ENCODE data around the gene KAT5. TPM values are rescaled to one million over a fixed set of nuclear protein-coding genes. Genes with fewer than 3 reads are reported as not detected.
"Not testable (repeated sequence)": the region's sequence is repeated elsewhere in the genome, so short reads cannot be mapped to it uniquely, and the experiment has no call there.

The KAT5 gene
- total RNA-seq, 4 donors from 2014 or later = 51.6 to 203 (median 74.1) TPM

DNA sequence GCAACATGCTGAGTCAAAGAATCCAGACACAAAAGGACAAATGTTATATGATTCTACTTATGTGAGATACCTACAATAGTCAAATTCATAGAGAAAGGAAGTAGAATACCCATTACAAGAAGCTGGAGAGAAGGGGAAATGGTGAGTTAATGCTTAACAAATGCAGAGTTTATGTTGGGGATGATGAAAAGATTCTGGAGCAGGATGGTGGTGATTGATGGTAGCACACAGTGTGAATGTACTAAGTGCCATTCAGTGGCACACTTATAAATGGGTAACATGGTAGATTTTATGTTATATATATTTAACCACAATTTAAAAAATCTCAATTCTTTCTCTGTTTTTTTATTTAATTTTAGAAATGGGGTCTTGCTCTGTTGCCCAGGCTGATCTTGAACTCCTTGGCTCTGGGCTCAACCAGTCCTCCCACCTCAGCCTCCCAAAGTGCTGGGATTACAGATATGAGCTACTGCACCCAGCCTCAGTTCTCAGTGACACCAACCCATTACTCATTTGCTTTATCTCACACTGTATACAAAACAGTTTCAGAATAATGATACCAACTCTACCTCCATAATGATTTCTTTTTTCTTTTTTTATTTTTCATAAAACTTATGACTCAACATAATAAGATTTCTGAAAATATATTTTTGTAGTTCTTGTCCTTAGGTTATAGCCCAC is 39.7 kb upstream of the KAT5 start:
- no peaks in the 10 kb centered on the region for H3K9me3 ChIP-seq
- H3K4me1 ChIP-seq = no peaks in the 10 kb centered on the region
- TF ChIP-seq POLR2AphosphoS5 (IDR thresholded peaks at IDR 0.05) (no peak), EP300 (IDR thresholded peaks at IDR 0.05; ENCODE audit: low read depth) (no peak)
- TF ChIP-seq, protein P1, sequence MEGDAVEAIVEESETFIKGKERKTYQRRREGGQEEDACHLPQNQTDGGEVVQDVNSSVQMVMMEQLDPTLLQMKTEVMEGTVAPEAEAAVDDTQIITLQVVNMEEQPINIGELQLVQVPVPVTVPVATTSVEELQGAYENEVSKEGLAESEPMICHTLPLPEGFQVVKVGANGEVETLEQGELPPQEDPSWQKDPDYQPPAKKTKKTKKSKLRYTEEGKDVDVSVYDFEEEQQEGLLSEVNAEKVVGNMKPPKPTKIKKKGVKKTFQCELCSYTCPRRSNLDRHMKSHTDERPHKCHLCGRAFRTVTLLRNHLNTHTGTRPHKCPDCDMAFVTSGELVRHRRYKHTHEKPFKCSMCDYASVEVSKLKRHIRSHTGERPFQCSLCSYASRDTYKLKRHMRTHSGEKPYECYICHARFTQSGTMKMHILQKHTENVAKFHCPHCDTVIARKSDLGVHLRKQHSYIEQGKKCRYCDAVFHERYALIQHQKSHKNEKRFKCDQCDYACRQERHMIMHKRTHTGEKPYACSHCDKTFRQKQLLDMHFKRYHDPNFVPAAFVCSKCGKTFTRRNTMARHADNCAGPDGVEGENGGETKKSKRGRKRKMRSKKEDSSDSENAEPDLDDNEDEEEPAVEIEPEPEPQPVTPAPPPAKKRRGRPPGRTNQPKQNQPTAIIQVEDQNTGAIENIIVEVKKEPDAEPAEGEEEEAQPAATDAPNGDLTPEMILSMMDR (IDR thresholded peaks at IDR 0.05) = no peak
- no peak overlapping the region for H3K27ac ChIP-seq
- no peaks in the 10 kb centered on the region for H3K36me3 ChIP-seq
- no peak overlapping the region for H3K4me3 ChIP-seq
- in situ Hi-C loops (cut with MboI; ENCODE audit: low pct_ligation_motif_present in 1 of 4, low pct_unique_long_range_greater_than_20kb in 1 of 4, low sequenced_read_pairs in 3 of 4) = no loop called here
- DNase-seq = no peak
- no peaks in the 10 kb centered on the region for H3K27me3 ChIP-seq
- intact Hi-C loops (cut with DNase I; ENCODE audit: low total_unique reads) = no loop called here

DNA sequence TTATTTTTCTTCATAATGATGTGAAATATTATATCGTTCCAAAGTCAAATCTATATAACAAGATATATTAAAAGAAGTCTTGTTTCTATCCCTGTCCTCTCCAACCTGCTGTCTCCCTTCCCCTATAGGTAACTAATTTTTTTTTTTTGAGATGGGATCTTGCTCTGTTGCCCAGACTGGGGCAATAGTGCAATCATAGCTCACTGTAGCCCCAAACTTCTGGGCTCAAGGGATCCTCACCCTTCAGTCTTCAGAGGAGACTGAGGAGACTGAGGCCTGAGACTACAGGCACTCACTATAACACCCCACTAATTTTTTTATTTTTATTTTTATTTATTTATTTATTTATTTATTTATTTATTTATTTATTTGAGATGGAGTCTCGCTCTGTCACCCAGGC is 39.1 kb upstream of the KAT5 start:
- Histone ChIP-seq H3K36me3 (no peaks in the 10 kb centered on the region), H3K9me3 (no peaks in the 10 kb centered on the region), H3K4me1 (no peaks in the 10 kb centered on the region), H3K4me3 (no peak overlapping the region), H3K27me3 (no peaks in the 10 kb centered on the region), H3K27ac (no peak overlapping the region)
- TF ChIP-seq, protein P1 (IDR thresholded peaks at IDR 0.05) = no peak
- TF ChIP-seq POLR2A (IDR thresholded peaks at IDR 0.05) (no peak), POLR2AphosphoS5 (IDR thresholded peaks at IDR 0.05) (no peak), EP300 (IDR thresholded peaks at IDR 0.05; ENCODE audit: low read depth) (no peak)
- intact Hi-C loops (cut with DNase I; ENCODE audit: low total_unique reads) (no loop called here), in situ Hi-C loops (cut with MboI; ENCODE audit: low pct_ligation_motif_present in 1 of 4, low pct_unique_long_range_greater_than_20kb in 1 of 4, low sequenced_read_pairs in 3 of 4) (no loop called here)
- DNase-seq = no peak
- 88 to 96% methylated on average over 2 of the region's 2 CpGs for WGBS, 2 donors (ENCODE audit: low coverage in 1 of 2)

DNA sequence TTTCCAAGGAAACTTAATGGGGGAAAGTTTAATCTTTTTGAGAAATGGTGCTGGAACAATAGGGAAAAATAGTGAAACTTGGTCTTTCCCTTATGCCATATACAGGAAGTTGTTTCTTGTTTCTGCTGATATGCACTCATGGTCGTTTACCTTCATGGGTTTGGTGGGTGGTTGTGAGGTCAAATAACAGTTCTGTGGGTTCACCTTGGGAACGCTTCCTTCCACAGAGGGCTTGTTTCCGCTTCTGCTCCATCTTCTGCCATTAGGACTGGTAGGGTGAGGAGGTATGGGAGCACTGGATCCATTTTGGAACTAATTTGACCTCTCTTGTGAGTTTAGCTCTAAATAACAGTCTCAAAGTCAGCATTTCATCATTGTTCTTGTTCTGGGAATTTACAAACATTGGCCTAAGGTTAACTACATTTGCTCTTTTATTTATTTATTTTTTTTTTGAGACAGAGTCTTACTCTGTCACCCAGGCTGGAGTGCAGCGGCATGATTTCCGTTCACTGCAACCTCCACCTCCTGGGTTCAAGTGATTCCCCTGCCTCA is 31.8 kb upstream of the KAT5 start:
- intact Hi-C loops (cut with DNase I; ENCODE audit: low total_unique reads) (no loop called here), in situ Hi-C loops (cut with MboI; ENCODE audit: low pct_ligation_motif_present in 1 of 4, low pct_unique_long_range_greater_than_20kb in 1 of 4, low sequenced_read_pairs in 3 of 4) (loop anchor here in 1 of 4 donors (25.0 kb wide), 1 partner anchor 307 kb away; no protein-coding TSS in a partner anchor)
- no peak for DNase-seq
- no peaks in the 10 kb centered on the region for H3K36me3 ChIP-seq
- H3K4me1 ChIP-seq = no peaks in the 10 kb centered on the region
- H3K4me3 ChIP-seq = no peak overlapping the region
- H3K27me3 ChIP-seq = no peaks in the 10 kb centered on the region
- TF ChIP-seq EP300 (IDR thresholded peaks at IDR 0.05; ENCODE audit: low read depth) (no peak), POLR2A (IDR thresholded peaks at IDR 0.05) (no peak)
- TF ChIP-seq, protein P1 (IDR thresholded peaks at IDR 0.05) = no peak
- H3K27ac ChIP-seq = no peak overlapping the region
- 81 to 94% methylated on average over 3 to 5 of the region's 5 CpGs for WGBS, 2 donors (ENCODE audit: low coverage in 1 of 2)
- H3K9me3 ChIP-seq = no peaks in the 10 kb centered on the region

DNA sequence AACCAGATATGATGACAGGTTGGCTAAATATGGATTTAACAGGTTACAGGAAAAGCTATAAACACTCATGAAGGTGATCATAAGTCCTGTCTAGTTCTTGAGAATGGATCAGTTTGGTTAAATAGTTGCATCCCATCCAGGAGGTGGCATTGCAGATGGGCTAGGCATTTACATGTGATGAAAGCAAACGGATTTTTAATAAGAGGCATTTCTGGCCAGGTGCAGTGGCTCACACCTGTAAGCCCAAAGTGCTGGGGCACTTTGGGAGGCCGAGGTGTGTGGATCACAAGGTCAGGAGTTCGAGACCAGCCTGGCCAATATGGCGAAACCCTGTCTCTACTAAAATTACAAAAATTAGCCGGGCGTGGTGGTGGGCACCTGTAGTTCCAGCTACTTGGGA is 28.6 kb upstream of the KAT5 start:
- 60 to 84% methylated on average over 1 to 6 of the region's 6 CpGs for WGBS, 2 donors (ENCODE audit: low coverage in 1 of 2)
- H3K4me3 ChIP-seq; intact Hi-C loops (cut with DNase I; ENCODE audit: low total_unique reads); H3K36me3 ChIP-seq; H3K9me3 ChIP-seq; H3K27me3 ChIP-seq; DNase-seq; H3K27ac ChIP-seq; H3K4me1 ChIP-seq: not testable (repeated sequence)
- in situ Hi-C loops (cut with MboI; ENCODE audit: low pct_ligation_motif_present in 1 of 4, low pct_unique_long_range_greater_than_20kb in 1 of 4, low sequenced_read_pairs in 3 of 4) = loop anchor here in 1 of 4 donors (25.0 kb wide), 1 partner anchor 304 kb away; no protein-coding TSS in a partner anchor

Data from transverse colon (tissue), 4 donors.